ENCODE data around the gene TENT4B. TPM values are rescaled to one million over a fixed set of nuclear protein-coding genes. Genes with fewer than 3 reads are reported as not detected.

Gene TENT4B
- total RNA-seq, 1 donor from 2014 or later: 13.5 TPM

GRCh38 chr16:50259334-50260205, 106.5 kb downstream of the TENT4B start:
- H3K27me3 Mint-ChIP-seq: no peaks in the 10 kb centered on the region
- TF ChIP-seq, protein P1, sequence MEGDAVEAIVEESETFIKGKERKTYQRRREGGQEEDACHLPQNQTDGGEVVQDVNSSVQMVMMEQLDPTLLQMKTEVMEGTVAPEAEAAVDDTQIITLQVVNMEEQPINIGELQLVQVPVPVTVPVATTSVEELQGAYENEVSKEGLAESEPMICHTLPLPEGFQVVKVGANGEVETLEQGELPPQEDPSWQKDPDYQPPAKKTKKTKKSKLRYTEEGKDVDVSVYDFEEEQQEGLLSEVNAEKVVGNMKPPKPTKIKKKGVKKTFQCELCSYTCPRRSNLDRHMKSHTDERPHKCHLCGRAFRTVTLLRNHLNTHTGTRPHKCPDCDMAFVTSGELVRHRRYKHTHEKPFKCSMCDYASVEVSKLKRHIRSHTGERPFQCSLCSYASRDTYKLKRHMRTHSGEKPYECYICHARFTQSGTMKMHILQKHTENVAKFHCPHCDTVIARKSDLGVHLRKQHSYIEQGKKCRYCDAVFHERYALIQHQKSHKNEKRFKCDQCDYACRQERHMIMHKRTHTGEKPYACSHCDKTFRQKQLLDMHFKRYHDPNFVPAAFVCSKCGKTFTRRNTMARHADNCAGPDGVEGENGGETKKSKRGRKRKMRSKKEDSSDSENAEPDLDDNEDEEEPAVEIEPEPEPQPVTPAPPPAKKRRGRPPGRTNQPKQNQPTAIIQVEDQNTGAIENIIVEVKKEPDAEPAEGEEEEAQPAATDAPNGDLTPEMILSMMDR (IDR thresholded peaks at IDR 0.05; ENCODE audit: unreplicated experiment): no peak
- no peak overlapping the region for H3K27ac Mint-ChIP-seq
- H3K4me3 Mint-ChIP-seq (ENCODE audit: low read depth): no peak overlapping the region
- no peaks in the 10 kb centered on the region for H3K36me3 Mint-ChIP-seq (ENCODE audit: insufficient read depth)
- H3K9me3 Mint-ChIP-seq (ENCODE audit: low read depth): no peaks in the 10 kb centered on the region
- no peak for DNase-seq (ENCODE audit: low spot score, unreplicated experiment)
- H3K4me1 Mint-ChIP-seq (ENCODE audit: low read depth): peaks cover 12% of the 10 kb centered on the region

DNA sequence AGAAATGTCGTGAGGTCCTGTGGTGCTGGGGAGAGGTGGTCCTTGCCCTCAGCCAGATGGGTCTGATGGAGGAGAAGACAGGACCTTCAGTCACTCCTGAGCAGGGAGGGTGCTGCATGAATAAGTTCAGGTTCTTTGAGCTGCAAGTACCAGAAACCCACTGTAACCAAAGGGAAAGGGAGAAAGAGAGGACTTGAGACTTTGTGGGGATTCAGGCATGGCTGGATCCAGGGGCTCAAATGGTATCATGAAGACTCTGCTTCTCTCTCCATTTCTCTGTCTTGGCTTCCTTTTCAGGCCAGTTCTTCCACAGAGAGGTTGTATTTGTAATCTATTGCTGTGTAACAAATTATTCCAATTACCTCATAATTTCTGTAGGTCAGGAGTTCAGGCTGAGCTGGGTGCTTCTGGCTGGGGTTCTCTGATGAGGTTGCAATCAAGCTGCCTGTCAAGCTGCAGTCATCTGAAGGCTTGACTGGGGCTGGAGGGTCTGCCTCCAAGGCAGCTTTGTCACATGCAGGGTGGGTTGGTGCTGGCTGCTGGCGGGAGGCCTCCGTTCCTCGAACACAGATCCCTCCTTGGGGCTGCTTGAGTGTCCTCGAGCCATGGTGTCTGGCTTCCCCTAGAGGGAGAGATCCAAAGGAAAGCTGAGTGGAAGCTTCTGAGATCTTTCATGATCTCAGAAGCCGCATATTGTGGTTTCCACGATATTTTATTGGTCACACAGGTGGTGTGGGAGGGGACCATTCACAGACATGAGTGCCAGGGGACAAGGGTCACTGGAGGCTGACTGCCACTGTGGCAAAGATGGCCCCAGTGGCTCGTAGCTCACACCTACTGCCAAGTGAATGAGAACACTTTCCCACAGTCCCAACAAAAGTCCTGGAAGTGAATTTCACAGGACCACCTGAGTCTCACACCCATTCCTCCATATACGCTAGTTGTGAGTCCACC, 107.4 kb downstream of the TENT4B start:
- H3K9me3 Mint-ChIP-seq (ENCODE audit: low read depth): no peaks in the 10 kb centered on the region
- H3K27ac Mint-ChIP-seq: no peak overlapping the region
- TF ChIP-seq, protein P1 (IDR thresholded peaks at IDR 0.05; ENCODE audit: unreplicated experiment): no peak
- DNase-seq (ENCODE audit: low spot score, unreplicated experiment): no peak
- no peaks in the 10 kb centered on the region for H3K27me3 Mint-ChIP-seq
- no peak overlapping the region for H3K4me3 Mint-ChIP-seq (ENCODE audit: low read depth)
- no peaks in the 10 kb centered on the region for H3K36me3 Mint-ChIP-seq (ENCODE audit: insufficient read depth)
- H3K4me1 Mint-ChIP-seq (ENCODE audit: low read depth): peaks cover 12% of the 10 kb centered on the region

DNA sequence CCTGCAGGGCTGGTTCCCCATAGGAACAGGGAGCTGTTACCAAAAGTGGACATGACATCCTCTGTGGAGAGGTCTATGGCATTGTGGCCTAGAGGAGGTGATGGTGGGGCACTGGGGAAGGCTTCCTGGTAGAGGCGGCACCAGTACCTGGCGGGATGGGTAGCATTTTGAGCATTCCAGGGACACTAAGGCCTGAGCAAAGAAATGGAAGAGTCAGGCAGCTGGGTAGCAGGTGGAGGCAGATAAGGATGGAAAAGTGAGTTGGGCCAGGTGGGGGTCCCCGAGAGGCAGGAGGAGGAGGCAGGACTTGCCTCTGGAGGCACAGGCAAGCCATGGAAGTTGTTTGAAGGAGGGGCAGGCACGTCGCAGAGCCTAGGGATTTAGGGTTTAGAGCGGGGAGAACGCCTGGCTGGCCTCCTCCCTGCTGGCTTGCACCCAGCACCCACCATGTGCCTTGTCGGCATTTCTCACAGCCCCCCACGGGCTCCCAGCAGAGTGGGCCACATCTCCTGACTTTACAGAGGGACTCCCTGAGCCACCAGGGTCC, 108.1 kb downstream of the TENT4B start:
- Mint-ChIP-seq H3K4me1 (ENCODE audit: low read depth) (peaks cover 12% of the 10 kb centered on the region), H3K27ac (no peak overlapping the region), H3K36me3 (ENCODE audit: insufficient read depth) (no peaks in the 10 kb centered on the region), H3K9me3 (ENCODE audit: low read depth) (no peaks in the 10 kb centered on the region), H3K27me3 (no peaks in the 10 kb centered on the region), H3K4me3 (ENCODE audit: low read depth) (no peak overlapping the region)
- no peak for DNase-seq (ENCODE audit: low spot score, unreplicated experiment)
- TF ChIP-seq, protein P1 (IDR thresholded peaks at IDR 0.05; ENCODE audit: unreplicated experiment): no peak

GRCh38 chr16:50261707-50262235, 108.7 kb downstream of the TENT4B start:
- Mint-ChIP-seq H3K27ac (no peak overlapping the region), H3K27me3 (no peaks in the 10 kb centered on the region), H3K9me3 (ENCODE audit: low read depth) (no peaks in the 10 kb centered on the region), H3K4me3 (ENCODE audit: low read depth) (no peak overlapping the region), H3K4me1 (ENCODE audit: low read depth) (peaks cover 12% of the 10 kb centered on the region), H3K36me3 (ENCODE audit: insufficient read depth) (no peaks in the 10 kb centered on the region)
- TF ChIP-seq, protein P1 (IDR thresholded peaks at IDR 0.05; ENCODE audit: unreplicated experiment): no peak
- no peak for DNase-seq (ENCODE audit: low spot score, unreplicated experiment)

Data from progenitor cell of endocrine pancreas (in vitro differentiated cells).